Measurements from ENCODE around the gene HLA-E. TPM values are rescaled to one million over a fixed set of nuclear protein-coding genes. Genes with fewer than 3 reads are reported as not detected.
"Not testable (repeated sequence)": the region's sequence is repeated elsewhere in the genome, so short reads cannot be mapped to it uniquely, and the experiment has no call there.

HLA-E gene
- total and polyA plus RNA-seq, 2 donors (not counting 3 experiments of a cell fraction or from before 2014, with no cell fraction given) = 271 to 298 TPM

DNA sequence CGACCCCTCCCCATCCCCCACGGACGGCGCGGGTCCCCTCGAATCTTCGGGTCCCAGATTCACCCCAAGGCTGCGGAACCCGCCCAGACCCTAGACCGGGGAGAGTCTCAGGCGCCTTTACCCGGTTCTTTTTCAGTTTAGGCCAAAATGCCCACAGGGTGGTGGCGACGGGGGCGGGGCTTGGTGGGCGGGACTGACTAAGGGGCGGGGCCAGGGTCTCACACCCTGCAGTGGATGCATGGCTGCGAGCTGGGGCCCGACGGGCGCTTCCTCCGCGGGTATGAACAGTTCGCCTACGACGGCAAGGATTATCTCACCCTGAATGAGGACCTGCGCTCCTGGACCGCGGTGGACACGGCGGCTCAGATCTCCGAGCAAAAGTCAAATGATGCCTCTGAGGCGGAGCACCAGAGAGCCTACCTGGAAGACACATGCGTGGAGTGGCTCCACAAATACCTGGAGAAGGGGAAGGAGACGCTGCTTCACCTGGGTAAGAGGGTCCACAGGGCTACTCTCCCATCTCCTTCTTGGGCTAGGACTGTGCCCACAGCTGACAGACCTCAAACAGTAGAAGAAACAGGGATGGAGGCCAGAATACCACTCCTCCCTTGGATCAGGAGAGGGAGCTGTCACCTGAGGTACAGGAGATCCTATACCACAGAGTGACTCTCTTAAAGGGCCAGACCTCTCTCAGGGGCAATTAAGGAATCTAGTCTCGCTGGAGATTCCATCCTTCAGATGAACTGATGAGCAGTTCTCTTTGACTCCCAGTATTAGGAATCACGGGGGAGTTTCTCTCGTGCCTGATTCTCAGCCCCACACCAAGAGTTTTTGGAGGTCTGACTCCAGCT lies 942 bp downstream of the HLA-E start:
- DNase-seq (ENCODE audit: low read depth, low spot score) (peak; percentile 70), FAIRE-seq (peak; percentile 80)
- Histone ChIP-seq H3K27ac (ENCODE audit: insufficient read depth, low read depth, low read length) (peak overlapping the region; percentile 92), H3K9me3 (replicated peaks; ENCODE audit: control insufficient read depth, insufficient read depth, low read length) (no peaks in the 10 kb centered on the region), H3K4me2 (ENCODE audit: insufficient read depth, low read length) (peak overlapping the region; percentile 64), H3K27me3 (ENCODE audit: control insufficient read depth in 2 of 2, insufficient read depth in 2 of 2, low read length in 2 of 2) (no peaks in the 10 kb centered on the region), H3K79me2 (ENCODE audit: control insufficient read depth, insufficient read depth, low read length) (peaks cover 32% of the 10 kb centered on the region), H3K36me3 (ENCODE audit: control insufficient read depth in 2 of 2, extremely low read depth in 1 of 2, insufficient read depth in 2 of 2, low read length in 2 of 2) (peaks cover 23 to 30% of the 10 kb centered on the region in 2 experiments), H3K4me3 (replicated peaks in 1 of 3; ENCODE audit: insufficient read depth in 1 of 3, low read depth in 1 of 3, low read length in 3 of 3) (peak overlapping the region; percentile 76 to 94 (median 92)), H2AFZ (ENCODE audit: low read depth, low read length) (peak overlapping the region; percentile 2), H3K9ac (replicated peaks; ENCODE audit: extremely low read depth, insufficient read depth, low read length) (peak overlapping the region; percentile 95), H3K4me1 (ENCODE audit: control insufficient read depth, extremely low read depth, insufficient read depth, low read length) (peaks cover 23% of the 10 kb centered on the region), H4K20me1 (replicated peaks; ENCODE audit: control insufficient read depth, extremely low read depth, insufficient read depth, low read length) (peaks cover 4% of the 10 kb centered on the region), H3K9me1 (replicated peaks; ENCODE audit: control insufficient read depth, extremely low read depth, insufficient read depth, low read length) (no peaks in the 10 kb centered on the region)
- POLR2A ChIA-PET = interaction anchor here (0.5 to 1.4 kb wide), 5 partner anchors 39 to 125 kb away, joined by 3 to 9 read pairs (median 7); no protein-coding TSS in a partner anchor
- BruUV-seq (replicated peaks) = no TSS peak
- CTCF ChIA-PET = interaction anchor here (1.3 to 8.3 kb wide), 3 partner anchors 37 to 53 kb away, joined by 4 to 134 read pairs (median 27); no protein-coding TSS in a partner anchor
- intact Hi-C loops (cut with micrococcal nuclease) = loop anchor here (1.0 kb wide), 1 partner anchor 38 kb away; no protein-coding TSS in a partner anchor
- dilution Hi-C loops (cut with MboI; ENCODE audit: extremely low pct_ligation_motif_present, low sequenced_read_pairs) = no loop called here
- TF ChIP-seq GATA2 (IDR thresholded peaks at IDR 0.05; ENCODE audit: insufficient read depth, insufficient read length, low read depth, low read length) (no peak), MYC (IDR thresholded peaks at IDR 0.05; ENCODE audit: low read depth, low read length) (no peak), EZH2 (IDR thresholded peaks at IDR 0.05; ENCODE audit: borderline replicate concordance, low read depth, low read length, severe bottlenecking) (no peak), FOS (IDR thresholded peaks at IDR 0.05; ENCODE audit: borderline replicate concordance, insufficient read depth, low read length) (no peak), JUN (IDR thresholded peaks at IDR 0.05; ENCODE audit: borderline replicate concordance, insufficient read depth, insufficient read length, low read depth) (no peak), POLR2AphosphoS5 (IDR thresholded peaks at IDR 0.05; ENCODE audit: insufficient read depth, low read depth, low read length) (no peak), MAX (IDR thresholded peaks at IDR 0.05; ENCODE audit: insufficient read depth, insufficient read length) (no peak), POLR2A (IDR thresholded peaks at IDR 0.05; ENCODE audit: low read depth, low read length) (no peak)
- TF ChIP-seq, protein P1, sequence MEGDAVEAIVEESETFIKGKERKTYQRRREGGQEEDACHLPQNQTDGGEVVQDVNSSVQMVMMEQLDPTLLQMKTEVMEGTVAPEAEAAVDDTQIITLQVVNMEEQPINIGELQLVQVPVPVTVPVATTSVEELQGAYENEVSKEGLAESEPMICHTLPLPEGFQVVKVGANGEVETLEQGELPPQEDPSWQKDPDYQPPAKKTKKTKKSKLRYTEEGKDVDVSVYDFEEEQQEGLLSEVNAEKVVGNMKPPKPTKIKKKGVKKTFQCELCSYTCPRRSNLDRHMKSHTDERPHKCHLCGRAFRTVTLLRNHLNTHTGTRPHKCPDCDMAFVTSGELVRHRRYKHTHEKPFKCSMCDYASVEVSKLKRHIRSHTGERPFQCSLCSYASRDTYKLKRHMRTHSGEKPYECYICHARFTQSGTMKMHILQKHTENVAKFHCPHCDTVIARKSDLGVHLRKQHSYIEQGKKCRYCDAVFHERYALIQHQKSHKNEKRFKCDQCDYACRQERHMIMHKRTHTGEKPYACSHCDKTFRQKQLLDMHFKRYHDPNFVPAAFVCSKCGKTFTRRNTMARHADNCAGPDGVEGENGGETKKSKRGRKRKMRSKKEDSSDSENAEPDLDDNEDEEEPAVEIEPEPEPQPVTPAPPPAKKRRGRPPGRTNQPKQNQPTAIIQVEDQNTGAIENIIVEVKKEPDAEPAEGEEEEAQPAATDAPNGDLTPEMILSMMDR (IDR thresholded peaks at IDR 0.05; ENCODE audit: extremely low read depth in 1 of 2, insufficient read depth in 1 of 2, low read depth in 1 of 2, low read length in 2 of 2) = no peak

DNA sequence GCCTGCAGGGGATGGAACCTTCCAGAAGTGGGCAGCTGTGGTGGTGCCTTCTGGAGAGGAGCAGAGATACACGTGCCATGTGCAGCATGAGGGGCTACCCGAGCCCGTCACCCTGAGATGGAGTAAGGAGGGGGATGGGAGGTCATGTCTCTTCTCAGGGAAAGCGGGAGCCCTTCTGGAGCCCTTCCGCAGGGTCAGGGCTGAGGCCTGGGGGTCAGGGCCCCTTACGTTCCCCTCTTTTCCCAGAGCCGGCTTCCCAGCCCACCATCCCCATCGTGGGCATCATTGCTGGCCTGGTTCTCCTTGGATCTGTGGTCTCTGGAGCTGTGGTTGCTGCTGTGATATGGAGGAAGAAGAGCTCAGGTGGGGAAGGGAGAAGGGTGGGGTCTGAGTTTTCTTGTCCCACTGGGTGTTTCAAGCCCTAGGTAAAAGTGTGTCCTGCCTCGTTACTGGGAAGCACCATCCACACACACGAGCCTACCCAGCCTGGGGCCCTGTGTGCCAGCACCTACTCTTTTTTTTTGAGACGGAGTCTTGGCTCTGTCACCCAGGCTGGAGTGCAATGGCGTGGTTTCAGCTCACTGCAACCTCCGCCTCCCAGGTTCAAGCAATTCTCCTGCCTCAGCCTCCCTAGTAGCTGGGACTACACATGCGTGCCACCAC lies 2.1 kb downstream of the HLA-E start:
- H3K27me3 ChIP-seq (ENCODE audit: control insufficient read depth in 2 of 2, insufficient read depth in 2 of 2, low read length in 2 of 2); intact Hi-C loops (cut with micrococcal nuclease); dilution Hi-C loops (cut with MboI; ENCODE audit: extremely low pct_ligation_motif_present, low sequenced_read_pairs); H3K9me1 ChIP-seq (replicated peaks; ENCODE audit: control insufficient read depth, extremely low read depth, insufficient read depth, low read length); BruUV-seq (replicated peaks); H4K20me1 ChIP-seq (replicated peaks; ENCODE audit: control insufficient read depth, extremely low read depth, insufficient read depth, low read length); DNase-seq (ENCODE audit: low read depth, low spot score); H3K9ac ChIP-seq (replicated peaks; ENCODE audit: extremely low read depth, insufficient read depth, low read length); H3K9me3 ChIP-seq (replicated peaks; ENCODE audit: control insufficient read depth, insufficient read depth, low read length); H2AFZ ChIP-seq (ENCODE audit: low read depth, low read length); H3K27ac ChIP-seq (ENCODE audit: insufficient read depth, low read depth, low read length): not testable (repeated sequence)
- ChIA-PET POLR2A (interaction anchor here (1.0 kb wide), 1 partner anchor 25 kb away, joined by 4 read pairs; no protein-coding TSS in a partner anchor), CTCF (interaction anchor here (0.6 to 8.3 kb wide), 3 partner anchors 22 to 52 kb away, joined by 3 to 134 read pairs (median 27); no protein-coding TSS in a partner anchor)
- H3K4me2 ChIP-seq (ENCODE audit: insufficient read depth, low read length) = peak overlapping the region; percentile 64
- H3K36me3 ChIP-seq (ENCODE audit: control insufficient read depth in 2 of 2, extremely low read depth in 1 of 2, insufficient read depth in 2 of 2, low read length in 2 of 2) = peaks cover 23 to 30% of the 10 kb centered on the region in 2 experiments
- peaks cover 32% of the 10 kb centered on the region for H3K79me2 ChIP-seq (ENCODE audit: control insufficient read depth, insufficient read depth, low read length)
- peak overlapping the region in 2 of 3 experiments; percentile 62 to 92 for H3K4me3 ChIP-seq (replicated peaks in 1 of 3; ENCODE audit: insufficient read depth in 1 of 3, low read depth in 1 of 3, low read length in 3 of 3)
- peaks cover 34% of the 10 kb centered on the region for H3K4me1 ChIP-seq (ENCODE audit: control insufficient read depth, extremely low read depth, insufficient read depth, low read length)
- peak; percentile 28 for FAIRE-seq
